ENCODE measurements around the gene WNT6.

Gene WNT6

DNA sequence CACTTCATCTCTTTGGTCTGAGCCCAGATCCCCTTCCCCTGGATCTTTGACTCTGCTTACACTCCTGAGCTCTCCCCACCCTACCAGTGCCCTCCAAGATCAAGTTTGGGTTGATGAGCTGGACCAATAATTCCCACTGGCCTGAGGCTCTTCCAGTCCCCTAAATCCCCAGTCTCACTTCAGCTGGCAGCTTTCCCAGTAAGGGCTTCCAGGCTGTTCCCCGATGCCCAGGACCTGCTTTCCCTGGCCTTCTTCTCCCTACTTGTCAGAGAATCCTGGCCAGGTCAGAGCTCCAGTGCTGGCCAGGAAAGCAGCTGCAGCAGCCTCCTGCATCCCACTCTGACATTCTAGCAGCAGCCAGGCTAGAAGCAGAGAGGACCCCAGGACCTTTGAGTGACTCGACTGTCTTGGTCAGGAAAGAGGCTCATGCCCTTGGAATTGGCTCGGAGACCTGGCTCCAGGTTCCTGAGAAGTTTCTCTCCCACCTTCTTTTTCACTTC is 3.5 kb downstream of the WNT6 start:
- Histone ChIP-seq H3K27me3 (ENCODE audit: control insufficient read depth, insufficient read depth, low read length) (peaks cover 8% of the 10 kb centered on the region), H3K27ac (no peak overlapping the region), H3K4me1 (peaks cover 3% of the 10 kb centered on the region)

GRCh38 chr2:218865396-218865795 is 5.8 kb downstream of the WNT6 start:
- H3K36me3 ChIP-seq (ENCODE audit: control insufficient read depth, insufficient read depth, low read length): no peaks in the 10 kb centered on the region
- H3K79me2 ChIP-seq: no peaks in the 10 kb centered on the region
- no peak overlapping the region for H3K4me3 ChIP-seq (ENCODE audit: low read depth, low read length)
- peaks cover 3% of the 10 kb centered on the region for H3K27me3 ChIP-seq (ENCODE audit: control insufficient read depth, insufficient read depth, low read length)
- H3K4me1 ChIP-seq: no peaks in the 10 kb centered on the region
- H2AFZ ChIP-seq: no peak overlapping the region
- no peak for TF ChIP-seq CTCF (IDR thresholded peaks at IDR 0.05)
- H3K9ac ChIP-seq: no peak overlapping the region
- no peak overlapping the region for H3K27ac ChIP-seq
- H3K9me3 ChIP-seq (ENCODE audit: control insufficient read depth, low read length): no peaks in the 10 kb centered on the region
- no peak overlapping the region for H3K4me2 ChIP-seq (ENCODE audit: low read length)

More for the DNA sequence above, 3.5 kb downstream of the WNT6 start:
- Histone ChIP-seq H3K79me2 (no peaks in the 10 kb centered on the region), H3K4me3 (ENCODE audit: low read depth, low read length) (no peak overlapping the region), H2AFZ (no peak overlapping the region), H3K9me3 (ENCODE audit: control insufficient read depth, low read length) (no peaks in the 10 kb centered on the region), H3K9ac (no peak overlapping the region), H3K36me3 (ENCODE audit: control insufficient read depth, insufficient read depth, low read length) (no peaks in the 10 kb centered on the region), H3K4me2 (ENCODE audit: low read length) (no peak overlapping the region)
- TF ChIP-seq CTCF (IDR thresholded peaks at IDR 0.05): no peak

DNA sequence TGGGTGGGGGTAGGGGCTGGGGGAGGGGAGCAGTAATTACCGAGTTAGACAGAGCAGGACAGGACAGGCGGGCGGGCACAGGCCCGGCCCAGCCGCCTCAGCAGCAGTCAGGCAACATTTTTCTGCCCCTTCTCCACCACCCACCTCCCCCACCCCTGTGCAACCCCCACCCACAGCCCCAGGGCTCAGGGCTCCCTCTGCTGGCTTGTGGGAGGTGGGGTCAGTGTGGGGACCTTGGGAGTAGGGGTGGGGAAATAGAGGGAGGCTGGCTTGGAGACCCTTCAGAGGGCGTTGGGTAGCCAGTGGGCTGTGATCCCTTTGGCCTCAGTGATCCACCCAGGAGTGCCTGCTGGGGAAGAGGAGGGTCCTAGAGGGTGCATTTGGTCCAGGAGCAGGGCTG is 6.4 kb downstream of the WNT6 start:
- Histone ChIP-seq H3K4me2 (ENCODE audit: low read length) (no peak overlapping the region), H2AFZ (no peak overlapping the region)

GRCh38 chr2:218867900-218868299 is 8.3 kb downstream of the WNT6 start:
- Histone ChIP-seq H3K79me2 (no peaks in the 10 kb centered on the region), H3K4me1 (peaks cover 9% of the 10 kb centered on the region), H3K27ac (no peak overlapping the region), H3K9ac (no peak overlapping the region), H3K36me3 (ENCODE audit: control insufficient read depth, insufficient read depth, low read length) (no peaks in the 10 kb centered on the region), H3K4me2 (ENCODE audit: low read length) (no peak overlapping the region), H2AFZ (no peak overlapping the region), H3K9me3 (ENCODE audit: control insufficient read depth, low read length) (no peaks in the 10 kb centered on the region), H3K4me3 (ENCODE audit: low read depth, low read length) (no peak overlapping the region), H3K27me3 (ENCODE audit: control insufficient read depth, insufficient read depth, low read length) (no peaks in the 10 kb centered on the region)
- TF ChIP-seq CTCF (IDR thresholded peaks at IDR 0.05): no peak

More for the DNA sequence above, 6.4 kb downstream of the WNT6 start:
- Histone ChIP-seq H3K27me3 (ENCODE audit: control insufficient read depth, insufficient read depth, low read length) (no peaks in the 10 kb centered on the region), H3K36me3 (ENCODE audit: control insufficient read depth, insufficient read depth, low read length) (no peaks in the 10 kb centered on the region), H3K9ac (no peak overlapping the region), H3K27ac (no peak overlapping the region), H3K9me3 (ENCODE audit: control insufficient read depth, low read length) (no peaks in the 10 kb centered on the region), H3K4me3 (ENCODE audit: low read depth, low read length) (no peak overlapping the region), H3K79me2 (no peaks in the 10 kb centered on the region), H3K4me1 (no peaks in the 10 kb centered on the region)
- TF ChIP-seq CTCF (IDR thresholded peaks at IDR 0.05): no peak

GRCh38 chr2:218869064-218869463 is 9.5 kb downstream of the WNT6 start:
- H3K4me3 ChIP-seq (ENCODE audit: low read depth, low read length): no peak overlapping the region

More at GRCh38 chr2:218869064-218869463, 9.5 kb downstream of the WNT6 start:
- Histone ChIP-seq H3K9me3 (ENCODE audit: control insufficient read depth, low read length) (no peaks in the 10 kb centered on the region), H3K4me2 (ENCODE audit: low read length) (no peak overlapping the region), H3K9ac (no peak overlapping the region), H3K27ac (no peak overlapping the region), H3K36me3 (ENCODE audit: control insufficient read depth, insufficient read depth, low read length) (no peaks in the 10 kb centered on the region), H3K4me1 (peaks cover 9% of the 10 kb centered on the region), H3K27me3 (ENCODE audit: control insufficient read depth, insufficient read depth, low read length) (no peaks in the 10 kb centered on the region), H2AFZ (no peak overlapping the region), H3K79me2 (no peaks in the 10 kb centered on the region)
- TF ChIP-seq CTCF (IDR thresholded peaks at IDR 0.05): no peak

Measured in parathyroid adenoma (tissue), 2 donors.